Liver (tissue), 9 donors: Measurements from ENCODE around the gene MED6. TPM values are rescaled to one million over a fixed set of nuclear protein-coding genes. Genes with fewer than 3 reads are reported as not detected.

Experiments used
- DNase-seq: peaks from one replicate; pipeline ENCODE4 v3.0.0-alpha.2; 2017; ENCODE audit warnings: low spot score
- H3K27ac ChIP-seq, 2 donors: one replicate each; pipeline ENCODE4 v1.7.0; 2013; ENCODE audit warnings: inconsistent platforms in 2 of 2, low read length in 2 of 2, control low read depth in 1 of 2, low read depth in 1 of 2, mild to moderate bottlenecking in 1 of 2
- H3K27me3 ChIP-seq, 4 donors: one replicate each; pipeline versions ENCODE4 v1.6.1 to v1.7.0; 2013; ENCODE audit warnings: low read length in 3 of 4, inconsistent platforms in 1 of 4, mild to moderate bottlenecking in 1 of 4, moderate library complexity in 1 of 4; ENCODE audit not compliant: control insufficient read depth in 4 of 4, insufficient read depth in 4 of 4
- H3K36me3 ChIP-seq, 4 donors: one replicate each; pipeline versions ENCODE4 v1.6.1 to v1.7.0; 2013; ENCODE audit warnings: low read length in 3 of 4, mild to moderate bottlenecking in 3 of 4, low read depth in 1 of 4, moderate library complexity in 1 of 4; ENCODE audit not compliant: control insufficient read depth in 4 of 4, insufficient read depth in 3 of 4
- H3K4me1 ChIP-seq, 4 donors: one replicate each; pipeline versions ENCODE4 v1.6.1 to v1.7.0; 2013; ENCODE audit warnings: low read length in 3 of 4, mild to moderate bottlenecking in 3 of 4, moderate library complexity in 1 of 4; ENCODE audit not compliant: control insufficient read depth in 4 of 4, insufficient read depth in 4 of 4
- H3K4me3 ChIP-seq, 3 donors: one replicate each; pipeline versions ENCODE4 v1.6.1 to v1.7.0; 2013; ENCODE audit warnings: low read length in 3 of 3, control low read depth in 1 of 3, low read depth in 1 of 3, mild to moderate bottlenecking in 1 of 3
- H3K9ac ChIP-seq, 2 donors: one replicate each; pipeline ENCODE4 v1.7.0; 2013; ENCODE audit warnings: low read length in 2 of 2, mild to moderate bottlenecking in 2 of 2, moderate library complexity in 2 of 2, control low read depth in 1 of 2, low read depth in 1 of 2
- H3K9me3 ChIP-seq, 4 donors: one replicate each; pipeline versions ENCODE4 v1.6.1 to v1.7.0; 2013; ENCODE audit warnings: low read length in 3 of 4; ENCODE audit not compliant: control insufficient read depth in 4 of 4
- CTCF ChIP-seq: fragments of 150-350 bp; IDR thresholded peaks from 2 replicates; pipeline ENCODE4 v1.5.1; 2017; ENCODE audit warnings: improper control_type of control experiment, low read depth, low read length; ENCODE audit not compliant: missing input control
- EGR1 ChIP-seq, 2 donors: IDR thresholded peaks; 2 replicates each; pipeline ENCODE4 v1.6.1; 2016 to 2018; ENCODE audit warnings: antibody characterized with exemption in 2 of 2, low read depth in 2 of 2
- FOXA1 ChIP-seq: IDR thresholded peaks from 2 replicates; pipeline ENCODE4 v1.6.1; 2016; ENCODE audit warnings: antibody characterized with exemption
- FOXA2 ChIP-seq: IDR thresholded peaks from 2 replicates; pipeline ENCODE4 v1.6.1; 2016; ENCODE audit warnings: antibody characterized with exemption
- GABPA ChIP-seq, 2 donors: IDR thresholded peaks in 1 of 2; conservative IDR thresholded peaks in 1 of 2; 2 replicates each; pipeline ENCODE4 v1.6.1; 2016; ENCODE audit warnings: antibody characterized with exemption in 2 of 2, mild to moderate bottlenecking in 1 of 2, moderate library complexity in 1 of 2
- HNF4A ChIP-seq, 2 donors: conservative IDR thresholded peaks; 2 replicates each; pipeline ENCODE4 v1.6.1; 2016; ENCODE audit warnings: antibody characterized with exemption in 2 of 2, mild to moderate bottlenecking in 2 of 2
- HNF4G ChIP-seq: IDR thresholded peaks from 2 replicates; pipeline ENCODE4 v1.6.1; 2016; ENCODE audit warnings: antibody characterized with exemption
- JUND ChIP-seq, 2 donors: IDR thresholded peaks; 2 replicates each; pipeline ENCODE4 v1.6.1; 2016; ENCODE audit warnings: antibody characterized with exemption in 2 of 2
- NR2F2 ChIP-seq: IDR thresholded peaks from 2 replicates; pipeline ENCODE4 v1.6.1; 2016; ENCODE audit warnings: antibody characterized with exemption
- RAD21 ChIP-seq, 2 donors: IDR thresholded peaks; 2 replicates each; pipeline ENCODE4 v1.6.1; 2016; ENCODE audit warnings: antibody characterized with exemption in 2 of 2, mild to moderate bottlenecking in 2 of 2
- RXRA ChIP-seq, 2 donors: IDR thresholded peaks; 2 replicates each; pipeline ENCODE4 v1.6.1; 2017 to 2018; ENCODE audit warnings: antibody characterized with exemption in 2 of 2, mild to moderate bottlenecking in 1 of 2
- SP1 ChIP-seq: IDR thresholded peaks from 2 replicates; pipeline ENCODE4 v1.6.1; 2018; ENCODE audit warnings: antibody characterized with exemption, mild to moderate bottlenecking
- TAF1 ChIP-seq: conservative IDR thresholded peaks from 2 replicates; pipeline ENCODE4 v1.6.1; 2016; ENCODE audit warnings: antibody characterized with exemption, mild to moderate bottlenecking
- YY1 ChIP-seq: IDR thresholded peaks from 2 replicates; pipeline ENCODE4 v1.6.1; 2016; ENCODE audit warnings: antibody characterized with exemption, mild to moderate bottlenecking
- ZBTB33 ChIP-seq: IDR thresholded peaks from 2 replicates; pipeline ENCODE4 v1.6.1; 2016; ENCODE audit warnings: antibody characterized with exemption
- WGBS: extraction: QIAGEN DNeasy Blood & Tissue Kit; methylation state at CpG from one replicate; pipeline ENCODE4 v1.1.7; 2013; 5-methylcytosine and 5-hydroxymethylcytosine counted together
- polyA plus RNA-seq, 2 donors: library from polyadenylated mRNA; stranded (reverse) in 1 of 2; unstranded in 1 of 2; fragments of 200-250 nt in 1 of 2; fragments of >200 nt in 1 of 2; fragmentation: Nextera tagmentation in 1 of 2; extraction: Ambion mirVana in 1 of 2; gene quantifications; one replicate each; pipeline versions ENCODE4 v1.2.1 to v1.2.3, GENCODE V29; 2013 to 2015
- total RNA-seq, 2 donors: library from RNA; depleted of rRNA; stranded (reverse); fragments of >200 nt; gene quantifications; one replicate each; pipeline ENCODE4 v1.2.3, GENCODE V29; 2014
- TF ChIP-seq, protein P1 (sequence below): IDR thresholded peaks from 2 replicates; pipeline ENCODE4 v1.6.1; 2016; ENCODE audit warnings: antibody characterized with exemption
- TF ChIP-seq, protein P2 (sequence below): IDR thresholded peaks from 2 replicates; pipeline ENCODE4 v1.6.1; 2016; ENCODE audit warnings: antibody characterized with exemption
- TF ChIP-seq, protein P3 (sequence below): IDR thresholded peaks from 2 replicates; pipeline ENCODE4 v1.6.1; 2016; ENCODE audit warnings: antibody characterized with exemption, mild to moderate bottlenecking
- donor health status: healthy.
- donor health status: healthy.
- donor health status: healthy.
- donor health status: healthy.
- donor health status: healthy.

The MED6 gene
- total and polyA plus RNA-seq, 4 donors = 10.4 to 21.3 (median 15.2) TPM

DNA sequence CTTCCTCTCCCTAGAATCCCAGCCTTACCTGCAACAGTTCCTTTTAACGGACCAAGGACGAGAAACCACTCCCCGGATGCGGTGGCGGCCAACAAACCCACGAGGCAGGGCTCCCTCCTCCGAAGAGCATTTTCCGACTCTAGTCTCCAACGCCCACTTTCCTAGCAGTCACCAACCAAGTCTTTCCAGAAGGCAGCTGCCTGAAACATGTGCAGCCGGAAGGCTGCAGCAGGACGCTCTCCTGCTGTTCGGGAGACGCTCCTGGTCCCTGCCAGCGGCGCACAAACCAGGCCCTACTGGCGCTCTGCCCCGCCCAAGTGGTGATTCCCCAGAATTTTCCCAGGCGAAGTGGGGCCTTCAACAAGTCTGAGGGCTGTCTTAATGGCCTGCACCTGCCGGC lies 44.6 kb downstream of the MED6 start (continued):
- TF ChIP-seq ZBTB33 = no peak
- TF ChIP-seq RXRA (IDR thresholded peaks at IDR 0.05) = no peak
- no peak for TF ChIP-seq SP1
- no peak for TF ChIP-seq TAF1
- TF ChIP-seq HNF4A (conservative IDR thresholded peaks at IDR 0.05) = no peak

DNA sequence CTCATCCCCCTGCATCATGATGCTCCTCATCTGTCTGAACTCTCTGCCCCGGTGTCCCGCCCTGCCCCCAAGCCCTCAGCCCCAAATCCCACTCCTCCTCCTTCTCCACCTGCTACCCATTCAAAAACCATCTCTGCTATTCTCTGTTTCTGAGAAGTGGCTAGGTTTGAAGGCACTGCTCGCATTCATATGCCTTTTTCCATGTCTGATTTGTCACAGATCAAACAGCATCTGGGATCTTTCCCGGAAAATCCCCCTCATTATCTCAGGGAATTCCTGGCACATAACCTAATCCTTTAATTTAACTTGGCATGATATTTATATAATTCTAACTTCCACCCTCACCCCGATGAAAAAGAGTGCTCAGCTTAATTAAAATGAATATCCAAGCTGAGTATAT lies 62.4 kb downstream of the MED6 start:
- H3K27me3 ChIP-seq = no peaks in the 10 kb centered on the region
- no peak for DNase-seq
- WGBS = 76% methylated on average over 5 of the region's 5 CpGs
- H3K9me3 ChIP-seq = no peaks in the 10 kb centered on the region
- no peak overlapping the region for H3K27ac ChIP-seq
- no peaks in the 10 kb centered on the region for H3K4me1 ChIP-seq
- no peak overlapping the region for H3K9ac ChIP-seq
- peaks cover 0 to 6% (median 0%) of the 10 kb centered on the region in 4 donors for H3K36me3 ChIP-seq
- H3K4me3 ChIP-seq = no peak overlapping the region
- TF ChIP-seq JUND (IDR thresholded peaks at IDR 0.05) (no peak), RXRA (IDR thresholded peaks at IDR 0.05) (no peak), FOXA1 (no peak), GABPA (IDR thresholded peaks at IDR 0.05 in 1 of 2, conservative IDR thresholded peaks at IDR 0.05 in 1 of 2) (no peak), HNF4G (no peak), NR2F2 (no peak), FOXA2 (no peak)
- TF ChIP-seq, protein P1, sequence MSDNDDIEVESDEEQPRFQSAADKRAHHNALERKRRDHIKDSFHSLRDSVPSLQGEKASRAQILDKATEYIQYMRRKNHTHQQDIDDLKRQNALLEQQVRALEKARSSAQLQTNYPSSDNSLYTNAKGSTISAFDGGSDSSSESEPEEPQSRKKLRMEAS = no peak

DNA sequence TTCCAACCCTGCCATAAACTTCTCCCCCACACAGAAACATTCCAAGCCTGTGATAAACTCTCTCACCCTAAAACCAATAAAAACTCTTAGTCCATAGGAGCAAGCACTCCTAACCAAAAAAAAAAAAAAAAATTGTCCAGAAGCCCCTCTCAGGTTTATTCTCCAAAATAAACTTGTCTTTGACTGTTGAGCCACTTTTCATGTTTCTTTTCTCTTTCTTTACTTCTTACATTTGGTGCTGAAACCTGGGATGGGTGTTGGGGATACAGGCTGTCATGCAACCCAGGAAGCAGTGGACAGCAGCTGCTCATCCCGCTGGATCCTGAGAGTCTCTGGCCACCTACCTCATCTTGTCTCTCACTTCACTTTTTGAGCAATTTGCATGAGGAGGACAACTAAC lies 63.6 kb downstream of the MED6 start:
- Histone ChIP-seq H3K9ac (no peak overlapping the region), H3K36me3 (peaks cover 0 to 6% (median 0%) of the 10 kb centered on the region in 4 donors), H3K27ac (no peak overlapping the region), H3K27me3 (no peaks in the 10 kb centered on the region), H3K9me3 (peaks cover 0 to 2% (median 0%) of the 10 kb centered on the region in 4 donors), H3K4me3 (no peak overlapping the region), H3K4me1 (no peaks in the 10 kb centered on the region)
- 96% methylated on average over 1 of the region's 1 CpG for WGBS
- TF ChIP-seq HNF4G (no peak), ZBTB33 (no peak), JUND (IDR thresholded peaks at IDR 0.05) (no peak), HNF4A (conservative IDR thresholded peaks at IDR 0.05) (no peak), FOXA1 (no peak), RXRA (IDR thresholded peaks at IDR 0.05) (no peak), TAF1 (no peak), SP1 (no peak), RAD21 (IDR thresholded peaks at IDR 0.05) (no peak), CTCF (no peak), YY1 (no peak), FOXA2 (no peak), GABPA (IDR thresholded peaks at IDR 0.05 in 1 of 2, conservative IDR thresholded peaks at IDR 0.05 in 1 of 2) (no peak), EGR1 (IDR thresholded peaks at IDR 0.05; ENCODE audit: low read depth in 2 of 2) (no peak), NR2F2 (no peak)
- TF ChIP-seq, protein P1 = no peak
- TF ChIP-seq, protein P2, sequence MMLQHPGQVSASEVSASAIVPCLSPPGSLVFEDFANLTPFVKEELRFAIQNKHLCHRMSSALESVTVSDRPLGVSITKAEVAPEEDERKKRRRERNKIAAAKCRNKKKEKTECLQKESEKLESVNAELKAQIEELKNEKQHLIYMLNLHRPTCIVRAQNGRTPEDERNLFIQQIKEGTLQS = no peak
- TF ChIP-seq, protein P3, sequence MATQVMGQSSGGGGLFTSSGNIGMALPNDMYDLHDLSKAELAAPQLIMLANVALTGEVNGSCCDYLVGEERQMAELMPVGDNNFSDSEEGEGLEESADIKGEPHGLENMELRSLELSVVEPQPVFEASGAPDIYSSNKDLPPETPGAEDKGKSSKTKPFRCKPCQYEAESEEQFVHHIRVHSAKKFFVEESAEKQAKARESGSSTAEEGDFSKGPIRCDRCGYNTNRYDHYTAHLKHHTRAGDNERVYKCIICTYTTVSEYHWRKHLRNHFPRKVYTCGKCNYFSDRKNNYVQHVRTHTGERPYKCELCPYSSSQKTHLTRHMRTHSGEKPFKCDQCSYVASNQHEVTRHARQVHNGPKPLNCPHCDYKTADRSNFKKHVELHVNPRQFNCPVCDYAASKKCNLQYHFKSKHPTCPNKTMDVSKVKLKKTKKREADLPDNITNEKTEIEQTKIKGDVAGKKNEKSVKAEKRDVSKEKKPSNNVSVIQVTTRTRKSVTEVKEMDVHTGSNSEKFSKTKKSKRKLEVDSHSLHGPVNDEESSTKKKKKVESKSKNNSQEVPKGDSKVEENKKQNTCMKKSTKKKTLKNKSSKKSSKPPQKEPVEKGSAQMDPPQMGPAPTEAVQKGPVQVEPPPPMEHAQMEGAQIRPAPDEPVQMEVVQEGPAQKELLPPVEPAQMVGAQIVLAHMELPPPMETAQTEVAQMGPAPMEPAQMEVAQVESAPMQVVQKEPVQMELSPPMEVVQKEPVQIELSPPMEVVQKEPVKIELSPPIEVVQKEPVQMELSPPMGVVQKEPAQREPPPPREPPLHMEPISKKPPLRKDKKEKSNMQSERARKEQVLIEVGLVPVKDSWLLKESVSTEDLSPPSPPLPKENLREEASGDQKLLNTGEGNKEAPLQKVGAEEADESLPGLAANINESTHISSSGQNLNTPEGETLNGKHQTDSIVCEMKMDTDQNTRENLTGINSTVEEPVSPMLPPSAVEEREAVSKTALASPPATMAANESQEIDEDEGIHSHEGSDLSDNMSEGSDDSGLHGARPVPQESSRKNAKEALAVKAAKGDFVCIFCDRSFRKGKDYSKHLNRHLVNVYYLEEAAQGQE = no peak
- DNase-seq = no peak
